Stimulated activated CD8-positive, alpha-beta memory T cell treated with anti-CD3 and anti-CD28 coated beads, Interleukin-7, amount 100 ng/mL, for 24 hours (primary cell): ENCODE measurements around the gene UBR4.

Experiments used
- DNase-seq: peaks from one replicate; pipeline ENCODE4 v3.0.0-alpha.2; 2020; ENCODE audit warnings: low read depth

UBR4 gene

GRCh38 chr1:19035377-19036040, 174.6 kb downstream of the UBR4 start:
- no peak for DNase-seq

- DNase-seq = no peak
These were observed 175.3 kb downstream of the UBR4 start for GRCh38 chr1:19034721-19035120.

- no peak for DNase-seq
These were observed 176.0 kb downstream of the UBR4 start for GRCh38 chr1:19033926-19034680.

GRCh38 chr1:19033515-19033839, 176.6 kb downstream of the UBR4 start:
- no peak for DNase-seq

- no peak for DNase-seq
These were observed 177.2 kb downstream of the UBR4 start for GRCh38 chr1:19032701-19033514.

- DNase-seq = no peak
These were observed 177.7 kb downstream of the UBR4 start for GRCh38 chr1:19032413-19032695.

GRCh38 chr1:19029191-19030085, 180.6 kb downstream of the UBR4 start:
- no peak for DNase-seq

GRCh38 chr1:19028546-19029129, 181.4 kb downstream of the UBR4 start:
- no peak for DNase-seq

GRCh38 chr1:19028110-19028509, 182.0 kb downstream of the UBR4 start:
- no peak for DNase-seq
